Omental fat pad (tissue), 4 donors: ENCODE measurements around the gene BORCS5. TPM values are rescaled to one million over a fixed set of nuclear protein-coding genes. Genes with fewer than 3 reads are reported as not detected.

Experiments
- ATAC-seq: fragments of 150-250 bp; one replicate; pipeline ENCODE4 v1.9.1; 2016; ENCODE audit warnings: mild to moderate bottlenecking, moderate library complexity; ENCODE audit not compliant: low FRiP score
- DNase-seq: peaks from one replicate; pipeline ENCODE4 v3.0.0-alpha.2; 2019; ENCODE audit warnings: low spot score
- total RNA-seq, 4 donors: library from RNA; depleted of rRNA; stranded (reverse); fragments of >200 nt; gene quantifications; one replicate each; pipeline ENCODE4 v1.1.0, GENCODE V29; 2016
- TF ChIP-seq, protein P1 (sequence below), 3 donors: fragments of 450-650 bp; IDR thresholded peaks; one replicate each; pipeline ENCODE4 v1.5.1; 2016 to 2017; ENCODE audit warnings: antibody characterized with exemption in 3 of 3, mild to moderate bottlenecking in 3 of 3, moderate library complexity in 2 of 3

Gene BORCS5
- total RNA-seq, 4 donors from 2014 or later: 11.4 to 17.1 (median 15.7) TPM

DNA sequence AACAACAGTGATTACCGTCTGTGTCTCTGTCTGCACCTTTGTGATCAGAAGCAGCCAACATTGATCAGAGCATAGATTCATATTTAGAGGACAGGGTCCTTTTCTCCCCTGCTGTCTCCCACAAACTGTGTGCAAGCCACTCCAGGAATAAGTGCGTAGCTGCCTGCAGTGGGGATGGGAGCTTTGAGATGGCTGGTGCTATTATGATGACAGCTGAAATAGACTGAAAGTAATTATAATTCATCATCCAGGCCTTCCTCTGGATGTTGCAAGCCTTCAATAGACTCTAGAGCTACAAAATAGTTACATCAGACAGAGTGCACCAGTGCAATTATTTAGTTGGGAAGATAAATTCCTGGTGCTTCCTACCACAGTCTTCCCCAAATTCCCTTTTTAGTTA lies 68.1 kb downstream of the BORCS5 start:
- no peak for DNase-seq
- TF ChIP-seq, protein P1, sequence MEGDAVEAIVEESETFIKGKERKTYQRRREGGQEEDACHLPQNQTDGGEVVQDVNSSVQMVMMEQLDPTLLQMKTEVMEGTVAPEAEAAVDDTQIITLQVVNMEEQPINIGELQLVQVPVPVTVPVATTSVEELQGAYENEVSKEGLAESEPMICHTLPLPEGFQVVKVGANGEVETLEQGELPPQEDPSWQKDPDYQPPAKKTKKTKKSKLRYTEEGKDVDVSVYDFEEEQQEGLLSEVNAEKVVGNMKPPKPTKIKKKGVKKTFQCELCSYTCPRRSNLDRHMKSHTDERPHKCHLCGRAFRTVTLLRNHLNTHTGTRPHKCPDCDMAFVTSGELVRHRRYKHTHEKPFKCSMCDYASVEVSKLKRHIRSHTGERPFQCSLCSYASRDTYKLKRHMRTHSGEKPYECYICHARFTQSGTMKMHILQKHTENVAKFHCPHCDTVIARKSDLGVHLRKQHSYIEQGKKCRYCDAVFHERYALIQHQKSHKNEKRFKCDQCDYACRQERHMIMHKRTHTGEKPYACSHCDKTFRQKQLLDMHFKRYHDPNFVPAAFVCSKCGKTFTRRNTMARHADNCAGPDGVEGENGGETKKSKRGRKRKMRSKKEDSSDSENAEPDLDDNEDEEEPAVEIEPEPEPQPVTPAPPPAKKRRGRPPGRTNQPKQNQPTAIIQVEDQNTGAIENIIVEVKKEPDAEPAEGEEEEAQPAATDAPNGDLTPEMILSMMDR (IDR thresholded peaks at IDR 0.05): no peak
- ATAC-seq: no peak

DNA sequence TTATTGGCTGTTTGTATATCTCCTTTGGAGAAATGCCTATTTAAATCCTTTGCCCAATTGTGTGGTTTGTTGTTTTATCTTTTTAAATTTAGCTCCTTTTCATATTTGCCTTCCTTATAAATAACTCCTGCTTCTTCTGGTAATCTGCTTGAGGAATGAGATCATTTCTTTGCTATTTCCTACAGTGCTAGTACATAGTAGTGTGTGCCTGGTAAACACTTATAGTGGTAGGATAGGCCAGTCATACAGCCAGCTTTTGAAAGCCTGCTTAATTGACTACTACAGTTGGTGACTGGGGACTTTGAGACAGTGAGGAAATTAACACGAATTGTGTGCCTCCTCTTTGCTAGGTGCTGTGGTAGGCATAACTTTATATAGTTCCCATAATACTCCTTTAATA lies 68.7 kb downstream of the BORCS5 start:
- TF ChIP-seq, protein P1 (IDR thresholded peaks at IDR 0.05): no peak
- ATAC-seq (no peak), DNase-seq (no peak)

- ATAC-seq (no peak), DNase-seq (no peak)
- TF ChIP-seq, protein P1 (IDR thresholded peaks at IDR 0.05): no peak
Observed at GRCh38 chr12:12427568-12427967, 70.7 kb downstream of the BORCS5 start.

DNA sequence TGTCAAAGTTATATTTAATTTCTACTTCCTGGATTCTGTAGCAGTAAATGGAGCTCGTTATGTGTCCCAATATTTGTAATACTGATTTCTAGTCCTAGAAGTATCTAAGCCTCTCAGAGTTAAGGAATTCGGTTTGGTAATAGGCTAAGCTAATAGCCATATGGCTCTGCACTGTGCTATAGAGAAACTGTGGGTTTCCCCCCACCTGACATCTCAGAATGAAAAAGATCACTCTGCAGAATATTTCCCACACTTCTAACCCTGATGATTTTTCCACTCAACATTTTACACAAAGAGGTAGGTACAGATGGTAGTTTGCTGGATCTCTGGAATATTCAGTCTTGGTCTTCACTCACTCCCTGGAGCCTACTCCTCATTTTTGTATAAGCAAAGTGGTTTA lies 71.2 kb downstream of the BORCS5 start:
- no peak for DNase-seq
- no peak for ATAC-seq
- TF ChIP-seq, protein P1 (IDR thresholded peaks at IDR 0.05): no peak

DNA sequence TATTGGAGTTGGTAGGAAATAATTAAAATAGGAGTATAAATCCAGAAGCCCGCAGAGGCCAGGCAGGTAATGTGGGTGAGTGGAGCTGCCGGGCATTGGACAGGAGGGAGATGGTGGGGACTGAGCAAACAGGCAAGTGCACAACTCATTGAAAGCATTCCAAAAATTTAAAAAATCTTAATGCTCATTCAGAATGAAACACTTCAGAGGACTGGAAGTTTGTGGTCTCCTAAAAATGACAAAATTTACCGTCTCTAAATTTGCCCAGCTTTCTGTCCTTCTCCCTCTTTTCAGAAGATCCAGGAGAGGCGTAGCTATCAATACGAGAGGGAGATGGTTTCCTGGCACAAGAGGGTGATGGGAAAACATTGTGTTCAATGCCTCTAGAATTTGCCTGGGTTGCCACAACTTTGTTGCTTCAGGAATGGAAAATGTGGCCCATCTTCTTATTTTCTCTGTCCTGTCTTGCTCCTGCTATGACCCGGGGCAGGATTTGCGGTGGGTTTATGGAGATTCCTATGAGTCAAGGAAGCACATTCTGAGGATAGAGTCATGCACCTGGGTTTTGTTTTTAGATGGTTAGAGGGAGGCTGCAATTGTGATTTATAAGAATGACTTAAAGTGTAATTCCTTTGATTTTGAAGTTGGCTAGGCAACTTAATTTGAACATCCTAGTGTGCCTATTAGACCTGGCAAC lies 72.2 kb downstream of the BORCS5 start:
- DNase-seq: no peak
- ATAC-seq: no peak
- TF ChIP-seq, protein P1 (IDR thresholded peaks at IDR 0.05): no peak

DNA sequence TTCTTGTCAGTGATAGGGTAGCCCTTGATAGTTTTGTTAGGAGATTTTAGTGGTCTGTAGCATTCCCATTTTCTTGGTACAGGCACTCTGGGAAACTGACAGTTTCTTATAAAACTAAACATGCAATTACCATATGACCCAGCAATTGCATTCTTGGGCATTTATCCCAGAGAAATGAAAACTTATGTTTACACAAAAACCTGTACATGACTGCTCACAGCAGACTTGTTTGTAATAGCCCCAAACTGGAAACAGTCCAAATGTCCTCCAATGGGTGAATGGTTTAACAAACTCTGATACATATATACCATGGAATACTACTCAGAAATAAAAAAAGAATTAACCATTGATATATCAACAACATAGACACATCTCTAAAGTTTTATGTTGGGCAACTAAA lies 75.5 kb downstream of the BORCS5 start:
- ATAC-seq: no peak
- no peak for DNase-seq
- TF ChIP-seq, protein P1 (IDR thresholded peaks at IDR 0.05): no peak

DNA sequence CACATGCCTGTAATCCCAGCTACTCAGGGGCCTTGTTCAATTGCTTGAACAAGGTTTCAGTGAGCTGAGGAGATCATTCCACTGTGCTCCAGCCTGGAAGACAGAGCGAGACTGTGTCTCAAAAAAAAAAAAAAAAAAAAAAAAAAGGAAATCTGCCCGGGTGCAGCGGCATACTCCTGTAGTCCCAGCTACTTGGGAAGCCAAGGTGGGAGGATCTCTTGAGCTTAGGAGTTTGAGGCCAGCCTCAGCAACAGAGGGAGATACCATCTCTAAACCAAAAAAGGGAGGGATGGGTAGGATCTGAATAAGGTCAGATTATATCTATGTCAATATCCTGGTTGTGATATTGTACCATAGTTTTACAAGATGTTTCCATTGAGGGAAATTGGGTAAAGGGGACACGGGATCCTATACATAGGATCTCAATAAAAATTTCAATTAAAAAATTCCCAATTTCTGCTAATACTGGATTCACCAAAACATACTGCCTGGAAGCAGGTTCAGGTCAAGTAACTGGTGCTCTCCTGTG lies 76.4 kb downstream of the BORCS5 start:
- TF ChIP-seq, protein P1 (IDR thresholded peaks at IDR 0.05): no peak
- ATAC-seq (no peak), DNase-seq (no peak)
